Neural cell (in vitro differentiated cells): Measurements from ENCODE around the gene SLC25A18.

Experiments used
- EP300 ChIP-seq: fragments of 450-650 bp; conservative IDR thresholded peaks from 2 replicates; pipeline ENCODE4 v1.6.1; 2014; ENCODE audit warnings: antibody characterized with exemption, mild to moderate bottlenecking, moderate library complexity; ENCODE audit not compliant: poor library complexity, severe bottlenecking
- EZH2 ChIP-seq: fragments of 200-600, 300-800 bp; shearing (Covaris generic), sonication (generic); IDR thresholded peaks from 2 replicates; pipeline ENCODE4 v1.6.1; 2014; ENCODE audit warnings: antibody characterized with exemption, low read length, borderline replicate concordance, mild to moderate bottlenecking; ENCODE audit not compliant: insufficient read depth, poor library complexity, severe bottlenecking
- SMC3 ChIP-seq: fragments of 450-650 bp; conservative IDR thresholded peaks from 2 replicates; pipeline ENCODE4 v1.6.1; 2014; ENCODE audit warnings: antibody characterized with exemption, mild to moderate bottlenecking, moderate library complexity; ENCODE audit not compliant: poor library complexity
- TF ChIP-seq, protein P1 (sequence below): fragments of 450-650 bp; IDR thresholded peaks from 2 replicates; pipeline ENCODE4 v1.5.1; 2014; ENCODE audit warnings: antibody characterized with exemption, mild to moderate bottlenecking, moderate library complexity; ENCODE audit not compliant: poor library complexity, severe bottlenecking
- TF ChIP-seq, protein P2 (sequence below): IDR thresholded peaks from 2 replicates; pipeline ENCODE4 v1.6.1; 2012; ENCODE audit warnings: borderline replicate concordance

DNA sequence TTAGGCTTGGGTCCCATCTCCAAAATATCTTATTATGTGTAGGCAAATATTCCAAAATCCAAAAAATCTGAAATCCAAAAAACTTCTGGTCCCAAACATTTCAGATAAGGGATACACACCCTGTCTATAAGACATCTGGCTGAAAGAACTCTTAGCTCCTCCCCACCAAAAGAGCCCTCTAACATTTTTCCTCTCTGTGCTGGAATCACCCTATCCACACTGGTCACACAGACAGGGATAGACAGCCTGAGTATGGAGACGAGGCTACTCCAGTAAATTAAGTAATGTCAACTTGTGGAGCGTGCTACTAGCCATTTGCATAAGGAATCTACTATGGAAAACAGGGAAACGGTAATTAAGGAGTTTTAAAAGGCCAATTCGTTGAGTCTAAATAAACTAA is 40.4 kb downstream of the SLC25A18 start:
- TF ChIP-seq EP300 (no peak), EZH2 (no peak), SMC3 (no peak)
- TF ChIP-seq, protein P1, sequence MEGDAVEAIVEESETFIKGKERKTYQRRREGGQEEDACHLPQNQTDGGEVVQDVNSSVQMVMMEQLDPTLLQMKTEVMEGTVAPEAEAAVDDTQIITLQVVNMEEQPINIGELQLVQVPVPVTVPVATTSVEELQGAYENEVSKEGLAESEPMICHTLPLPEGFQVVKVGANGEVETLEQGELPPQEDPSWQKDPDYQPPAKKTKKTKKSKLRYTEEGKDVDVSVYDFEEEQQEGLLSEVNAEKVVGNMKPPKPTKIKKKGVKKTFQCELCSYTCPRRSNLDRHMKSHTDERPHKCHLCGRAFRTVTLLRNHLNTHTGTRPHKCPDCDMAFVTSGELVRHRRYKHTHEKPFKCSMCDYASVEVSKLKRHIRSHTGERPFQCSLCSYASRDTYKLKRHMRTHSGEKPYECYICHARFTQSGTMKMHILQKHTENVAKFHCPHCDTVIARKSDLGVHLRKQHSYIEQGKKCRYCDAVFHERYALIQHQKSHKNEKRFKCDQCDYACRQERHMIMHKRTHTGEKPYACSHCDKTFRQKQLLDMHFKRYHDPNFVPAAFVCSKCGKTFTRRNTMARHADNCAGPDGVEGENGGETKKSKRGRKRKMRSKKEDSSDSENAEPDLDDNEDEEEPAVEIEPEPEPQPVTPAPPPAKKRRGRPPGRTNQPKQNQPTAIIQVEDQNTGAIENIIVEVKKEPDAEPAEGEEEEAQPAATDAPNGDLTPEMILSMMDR = no peak
- TF ChIP-seq, protein P2, sequence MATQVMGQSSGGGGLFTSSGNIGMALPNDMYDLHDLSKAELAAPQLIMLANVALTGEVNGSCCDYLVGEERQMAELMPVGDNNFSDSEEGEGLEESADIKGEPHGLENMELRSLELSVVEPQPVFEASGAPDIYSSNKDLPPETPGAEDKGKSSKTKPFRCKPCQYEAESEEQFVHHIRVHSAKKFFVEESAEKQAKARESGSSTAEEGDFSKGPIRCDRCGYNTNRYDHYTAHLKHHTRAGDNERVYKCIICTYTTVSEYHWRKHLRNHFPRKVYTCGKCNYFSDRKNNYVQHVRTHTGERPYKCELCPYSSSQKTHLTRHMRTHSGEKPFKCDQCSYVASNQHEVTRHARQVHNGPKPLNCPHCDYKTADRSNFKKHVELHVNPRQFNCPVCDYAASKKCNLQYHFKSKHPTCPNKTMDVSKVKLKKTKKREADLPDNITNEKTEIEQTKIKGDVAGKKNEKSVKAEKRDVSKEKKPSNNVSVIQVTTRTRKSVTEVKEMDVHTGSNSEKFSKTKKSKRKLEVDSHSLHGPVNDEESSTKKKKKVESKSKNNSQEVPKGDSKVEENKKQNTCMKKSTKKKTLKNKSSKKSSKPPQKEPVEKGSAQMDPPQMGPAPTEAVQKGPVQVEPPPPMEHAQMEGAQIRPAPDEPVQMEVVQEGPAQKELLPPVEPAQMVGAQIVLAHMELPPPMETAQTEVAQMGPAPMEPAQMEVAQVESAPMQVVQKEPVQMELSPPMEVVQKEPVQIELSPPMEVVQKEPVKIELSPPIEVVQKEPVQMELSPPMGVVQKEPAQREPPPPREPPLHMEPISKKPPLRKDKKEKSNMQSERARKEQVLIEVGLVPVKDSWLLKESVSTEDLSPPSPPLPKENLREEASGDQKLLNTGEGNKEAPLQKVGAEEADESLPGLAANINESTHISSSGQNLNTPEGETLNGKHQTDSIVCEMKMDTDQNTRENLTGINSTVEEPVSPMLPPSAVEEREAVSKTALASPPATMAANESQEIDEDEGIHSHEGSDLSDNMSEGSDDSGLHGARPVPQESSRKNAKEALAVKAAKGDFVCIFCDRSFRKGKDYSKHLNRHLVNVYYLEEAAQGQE = no peak
